Subcutaneous adipose tissue (tissue), 4 donors: Measurements from ENCODE around the gene ASB7. TPM values are rescaled to one million over a fixed set of nuclear protein-coding genes. Genes with fewer than 3 reads are reported as not detected.

Source experiments
- small RNA-seq: library from RNA; depleted of rRNA; stranded (forward); fragments of <200 nt; gene quantifications from one replicate; pipeline ENCODE3, GENCODE V24; 2016
- total RNA-seq, 4 donors: library from RNA; depleted of rRNA; stranded (reverse); fragments of >200 nt; gene quantifications; one replicate each; pipeline ENCODE4 v1.1.0, GENCODE V29; 2016
- TF ChIP-seq, protein P1 (sequence below): fragments of 450-650 bp; IDR thresholded peaks from one replicate; pipeline ENCODE4 v1.5.1; 2016; ENCODE audit warnings: low read depth, mild to moderate bottlenecking, control low read depth, antibody characterized with exemption, moderate library complexity

The ASB7 gene
- total RNA-seq, 4 donors from 2014 or later: 9.7 to 14.5 (median 11.7) TPM

- TF ChIP-seq, protein P1, sequence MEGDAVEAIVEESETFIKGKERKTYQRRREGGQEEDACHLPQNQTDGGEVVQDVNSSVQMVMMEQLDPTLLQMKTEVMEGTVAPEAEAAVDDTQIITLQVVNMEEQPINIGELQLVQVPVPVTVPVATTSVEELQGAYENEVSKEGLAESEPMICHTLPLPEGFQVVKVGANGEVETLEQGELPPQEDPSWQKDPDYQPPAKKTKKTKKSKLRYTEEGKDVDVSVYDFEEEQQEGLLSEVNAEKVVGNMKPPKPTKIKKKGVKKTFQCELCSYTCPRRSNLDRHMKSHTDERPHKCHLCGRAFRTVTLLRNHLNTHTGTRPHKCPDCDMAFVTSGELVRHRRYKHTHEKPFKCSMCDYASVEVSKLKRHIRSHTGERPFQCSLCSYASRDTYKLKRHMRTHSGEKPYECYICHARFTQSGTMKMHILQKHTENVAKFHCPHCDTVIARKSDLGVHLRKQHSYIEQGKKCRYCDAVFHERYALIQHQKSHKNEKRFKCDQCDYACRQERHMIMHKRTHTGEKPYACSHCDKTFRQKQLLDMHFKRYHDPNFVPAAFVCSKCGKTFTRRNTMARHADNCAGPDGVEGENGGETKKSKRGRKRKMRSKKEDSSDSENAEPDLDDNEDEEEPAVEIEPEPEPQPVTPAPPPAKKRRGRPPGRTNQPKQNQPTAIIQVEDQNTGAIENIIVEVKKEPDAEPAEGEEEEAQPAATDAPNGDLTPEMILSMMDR: no peak
Measured at GRCh38 chr15:100695048-100695447, 92.7 kb downstream of the ASB7 start.

DNA sequence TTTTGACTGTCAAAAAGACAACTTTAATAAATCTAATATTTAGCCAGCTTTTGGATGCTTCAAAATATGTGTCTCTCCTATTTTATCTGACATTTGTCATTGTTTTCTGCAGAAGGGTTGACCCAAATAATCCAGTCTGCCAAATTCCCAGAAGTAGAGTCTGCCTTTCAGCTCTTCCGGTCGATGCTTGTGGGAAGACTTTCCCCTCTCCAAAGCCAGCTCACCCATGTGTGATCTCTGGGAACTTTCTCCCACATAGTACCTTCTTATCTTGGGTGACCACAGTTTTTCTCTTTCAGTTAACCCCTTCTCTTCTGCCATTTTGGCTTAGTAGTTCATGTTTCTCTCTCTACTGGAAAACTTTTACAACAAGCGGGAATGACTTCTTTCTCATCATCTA lies 94.1 kb downstream of the ASB7 start:
- TF ChIP-seq, protein P1: no peak

Small RNA genes within 50 kb of the gene (small RNA-seq; reads per million reads assigned to genes)
- gene RF00019: 0.49 reads per million
- not detected for gene RNU6-181P

Other genes starting within 250 kb of the ASB7 start
- 1 to 10 TPM in 1 of 4 donors, not detected in 3; 4.7 TPM for gene CERS3, start 73.6 kb upstream of the ASB7 start, total RNA-seq
- 10 to 100 TPM; 18.5 to 31.0 (median 22.2) TPM for gene LINS1, start 405 bp upstream of the ASB7 start, total RNA-seq